Liver (tissue), 3 donors: ENCODE data around the gene CACNA1S.

Experiments
- GABPA ChIP-seq, 2 donors: IDR thresholded peaks in 1 of 2; conservative IDR thresholded peaks in 1 of 2; 2 replicates each; pipeline ENCODE4 v1.6.1; 2016; ENCODE audit warnings: antibody characterized with exemption in 2 of 2, mild to moderate bottlenecking in 1 of 2, moderate library complexity in 1 of 2
- NR2F2 ChIP-seq: IDR thresholded peaks from 2 replicates; pipeline ENCODE4 v1.6.1; 2016; ENCODE audit warnings: antibody characterized with exemption
- RAD21 ChIP-seq, 2 donors: IDR thresholded peaks; 2 replicates each; pipeline ENCODE4 v1.6.1; 2016; ENCODE audit warnings: antibody characterized with exemption in 2 of 2, mild to moderate bottlenecking in 2 of 2
- RXRA ChIP-seq, 2 donors: IDR thresholded peaks; 2 replicates each; pipeline ENCODE4 v1.6.1; 2017 to 2018; ENCODE audit warnings: antibody characterized with exemption in 2 of 2, mild to moderate bottlenecking in 1 of 2
- YY1 ChIP-seq: IDR thresholded peaks from 2 replicates; pipeline ENCODE4 v1.6.1; 2016; ENCODE audit warnings: antibody characterized with exemption, mild to moderate bottlenecking
- TF ChIP-seq, protein P1 (sequence below): fragments of 150-350 bp; IDR thresholded peaks from 2 replicates; pipeline ENCODE4 v1.5.1; 2017; ENCODE audit warnings: improper control_type of control experiment, low read depth, low read length; ENCODE audit not compliant: missing input control
- TF ChIP-seq, protein P2 (sequence below): IDR thresholded peaks from 2 replicates; pipeline ENCODE4 v1.6.1; 2016; ENCODE audit warnings: antibody characterized with exemption
- TF ChIP-seq, protein P3 (sequence below): IDR thresholded peaks from 2 replicates; pipeline ENCODE4 v1.6.1; 2016; ENCODE audit warnings: antibody characterized with exemption, mild to moderate bottlenecking
- TF ChIP-seq, protein P4 (sequence below): IDR thresholded peaks from 2 replicates; pipeline ENCODE4 v1.6.1; 2016; ENCODE audit warnings: antibody characterized with exemption
- TF ChIP-seq, protein P5 (sequence below): IDR thresholded peaks from 2 replicates; pipeline ENCODE4 v1.6.1; 2016; ENCODE audit warnings: antibody characterized with exemption
- donor health status: healthy.
- donor health status: healthy.

DNA sequence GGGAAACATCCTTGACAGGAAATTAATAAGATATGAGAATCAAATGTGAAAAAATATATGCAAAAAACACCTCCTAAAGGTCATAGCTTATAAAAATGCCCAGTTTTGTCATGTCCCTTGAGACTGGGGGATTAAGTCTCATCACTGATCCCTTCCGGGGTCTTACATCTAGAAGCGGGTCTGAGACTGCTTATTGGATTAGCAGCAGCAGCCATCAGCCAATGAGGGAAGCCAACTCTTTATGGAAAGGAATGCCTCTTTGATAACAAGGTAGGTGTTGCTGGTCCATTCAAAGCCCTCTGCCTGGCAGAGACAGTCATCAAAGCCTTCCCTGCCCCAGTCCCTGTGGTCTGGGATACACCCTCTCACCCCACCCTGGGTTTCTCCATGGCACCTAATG, 3.9 kb upstream of the CACNA1S start:
- TF ChIP-seq, protein P1, sequence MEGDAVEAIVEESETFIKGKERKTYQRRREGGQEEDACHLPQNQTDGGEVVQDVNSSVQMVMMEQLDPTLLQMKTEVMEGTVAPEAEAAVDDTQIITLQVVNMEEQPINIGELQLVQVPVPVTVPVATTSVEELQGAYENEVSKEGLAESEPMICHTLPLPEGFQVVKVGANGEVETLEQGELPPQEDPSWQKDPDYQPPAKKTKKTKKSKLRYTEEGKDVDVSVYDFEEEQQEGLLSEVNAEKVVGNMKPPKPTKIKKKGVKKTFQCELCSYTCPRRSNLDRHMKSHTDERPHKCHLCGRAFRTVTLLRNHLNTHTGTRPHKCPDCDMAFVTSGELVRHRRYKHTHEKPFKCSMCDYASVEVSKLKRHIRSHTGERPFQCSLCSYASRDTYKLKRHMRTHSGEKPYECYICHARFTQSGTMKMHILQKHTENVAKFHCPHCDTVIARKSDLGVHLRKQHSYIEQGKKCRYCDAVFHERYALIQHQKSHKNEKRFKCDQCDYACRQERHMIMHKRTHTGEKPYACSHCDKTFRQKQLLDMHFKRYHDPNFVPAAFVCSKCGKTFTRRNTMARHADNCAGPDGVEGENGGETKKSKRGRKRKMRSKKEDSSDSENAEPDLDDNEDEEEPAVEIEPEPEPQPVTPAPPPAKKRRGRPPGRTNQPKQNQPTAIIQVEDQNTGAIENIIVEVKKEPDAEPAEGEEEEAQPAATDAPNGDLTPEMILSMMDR = no peak
- TF ChIP-seq, protein P2, sequence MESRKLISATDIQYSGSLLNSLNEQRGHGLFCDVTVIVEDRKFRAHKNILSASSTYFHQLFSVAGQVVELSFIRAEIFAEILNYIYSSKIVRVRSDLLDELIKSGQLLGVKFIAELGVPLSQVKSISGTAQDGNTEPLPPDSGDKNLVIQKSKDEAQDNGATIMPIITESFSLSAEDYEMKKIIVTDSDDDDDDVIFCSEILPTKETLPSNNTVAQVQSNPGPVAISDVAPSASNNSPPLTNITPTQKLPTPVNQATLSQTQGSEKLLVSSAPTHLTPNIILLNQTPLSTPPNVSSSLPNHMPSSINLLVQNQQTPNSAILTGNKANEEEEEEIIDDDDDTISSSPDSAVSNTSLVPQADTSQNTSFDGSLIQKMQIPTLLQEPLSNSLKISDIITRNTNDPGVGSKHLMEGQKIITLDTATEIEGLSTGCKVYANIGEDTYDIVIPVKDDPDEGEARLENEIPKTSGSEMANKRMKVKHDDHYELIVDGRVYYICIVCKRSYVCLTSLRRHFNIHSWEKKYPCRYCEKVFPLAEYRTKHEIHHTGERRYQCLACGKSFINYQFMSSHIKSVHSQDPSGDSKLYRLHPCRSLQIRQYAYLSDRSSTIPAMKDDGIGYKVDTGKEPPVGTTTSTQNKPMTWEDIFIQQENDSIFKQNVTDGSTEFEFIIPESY = no peak
- TF ChIP-seq RAD21 (IDR thresholded peaks at IDR 0.05) (no peak), GABPA (IDR thresholded peaks at IDR 0.05 in 1 of 2, conservative IDR thresholded peaks at IDR 0.05 in 1 of 2) (no peak), RXRA (IDR thresholded peaks at IDR 0.05) (no peak), NR2F2 (no peak), YY1 (no peak)
- TF ChIP-seq, protein P3, sequence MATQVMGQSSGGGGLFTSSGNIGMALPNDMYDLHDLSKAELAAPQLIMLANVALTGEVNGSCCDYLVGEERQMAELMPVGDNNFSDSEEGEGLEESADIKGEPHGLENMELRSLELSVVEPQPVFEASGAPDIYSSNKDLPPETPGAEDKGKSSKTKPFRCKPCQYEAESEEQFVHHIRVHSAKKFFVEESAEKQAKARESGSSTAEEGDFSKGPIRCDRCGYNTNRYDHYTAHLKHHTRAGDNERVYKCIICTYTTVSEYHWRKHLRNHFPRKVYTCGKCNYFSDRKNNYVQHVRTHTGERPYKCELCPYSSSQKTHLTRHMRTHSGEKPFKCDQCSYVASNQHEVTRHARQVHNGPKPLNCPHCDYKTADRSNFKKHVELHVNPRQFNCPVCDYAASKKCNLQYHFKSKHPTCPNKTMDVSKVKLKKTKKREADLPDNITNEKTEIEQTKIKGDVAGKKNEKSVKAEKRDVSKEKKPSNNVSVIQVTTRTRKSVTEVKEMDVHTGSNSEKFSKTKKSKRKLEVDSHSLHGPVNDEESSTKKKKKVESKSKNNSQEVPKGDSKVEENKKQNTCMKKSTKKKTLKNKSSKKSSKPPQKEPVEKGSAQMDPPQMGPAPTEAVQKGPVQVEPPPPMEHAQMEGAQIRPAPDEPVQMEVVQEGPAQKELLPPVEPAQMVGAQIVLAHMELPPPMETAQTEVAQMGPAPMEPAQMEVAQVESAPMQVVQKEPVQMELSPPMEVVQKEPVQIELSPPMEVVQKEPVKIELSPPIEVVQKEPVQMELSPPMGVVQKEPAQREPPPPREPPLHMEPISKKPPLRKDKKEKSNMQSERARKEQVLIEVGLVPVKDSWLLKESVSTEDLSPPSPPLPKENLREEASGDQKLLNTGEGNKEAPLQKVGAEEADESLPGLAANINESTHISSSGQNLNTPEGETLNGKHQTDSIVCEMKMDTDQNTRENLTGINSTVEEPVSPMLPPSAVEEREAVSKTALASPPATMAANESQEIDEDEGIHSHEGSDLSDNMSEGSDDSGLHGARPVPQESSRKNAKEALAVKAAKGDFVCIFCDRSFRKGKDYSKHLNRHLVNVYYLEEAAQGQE = no peak
- TF ChIP-seq, protein P4, sequence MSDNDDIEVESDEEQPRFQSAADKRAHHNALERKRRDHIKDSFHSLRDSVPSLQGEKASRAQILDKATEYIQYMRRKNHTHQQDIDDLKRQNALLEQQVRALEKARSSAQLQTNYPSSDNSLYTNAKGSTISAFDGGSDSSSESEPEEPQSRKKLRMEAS = no peak
- TF ChIP-seq, protein P5, sequence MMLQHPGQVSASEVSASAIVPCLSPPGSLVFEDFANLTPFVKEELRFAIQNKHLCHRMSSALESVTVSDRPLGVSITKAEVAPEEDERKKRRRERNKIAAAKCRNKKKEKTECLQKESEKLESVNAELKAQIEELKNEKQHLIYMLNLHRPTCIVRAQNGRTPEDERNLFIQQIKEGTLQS = no peak
